ENCODE results near the gene TAF11L7.
"Not testable (repeated sequence)": the region's sequence is repeated elsewhere in the genome, so short reads cannot be mapped to it uniquely, and the experiment has no call there.

The TAF11L7 gene

GRCh38 chr5:17620627-17621026 lies 35.1 kb upstream of the TAF11L7 start:
- Histone ChIP-seq H2BK120ac (ENCODE audit: low read depth, low read length) (no peak overlapping the region), H3K14ac (ENCODE audit: low read length in 2 of 2) (no peak overlapping the region), H3K27ac (ENCODE audit: low read length, poor library complexity, severe bottlenecking) (no peak overlapping the region), H3K27me3 (ENCODE audit: control insufficient read depth in 1 of 2, insufficient read depth in 1 of 2, low read length in 2 of 2) (no peaks in the 10 kb centered on the region), H4K8ac (ENCODE audit: low read length) (no peak overlapping the region), H2BK5ac (ENCODE audit: low read depth, low read length, poor library complexity, severe bottlenecking) (no peak overlapping the region), H3K79me1 (replicated peaks; ENCODE audit: low read length, poor library complexity, severe bottlenecking) (no peaks in the 10 kb centered on the region), H3K9ac (ENCODE audit: low read length) (no peak overlapping the region), H3K23ac (ENCODE audit: low read length in 2 of 2) (no peak overlapping the region), H2BK15ac (ENCODE audit: low read depth, poor library complexity, severe bottlenecking) (no peak overlapping the region), H2AFZ (ENCODE audit: low read depth, low read length) (no peak overlapping the region), H3K4me1 (ENCODE audit: control insufficient read depth, insufficient read depth, low read depth, low read length) (no peaks in the 10 kb centered on the region), H4K91ac (ENCODE audit: low read length) (no peak overlapping the region), H2AK5ac (ENCODE audit: low read length, severe bottlenecking) (no peak overlapping the region), H3K36me3 (ENCODE audit: control insufficient read depth in 1 of 2, insufficient read depth in 2 of 2, low read depth in 1 of 2, low read length in 2 of 2) (no peaks in the 10 kb centered on the region), H2BK12ac (ENCODE audit: low read length in 2 of 2) (no peak overlapping the region), H3K4me2 (ENCODE audit: low read length, poor library complexity, severe bottlenecking) (no peak overlapping the region), H3K9me3 (ENCODE audit: control insufficient read depth, low read length) (no peaks in the 10 kb centered on the region), H3K4ac (ENCODE audit: low read depth in 1 of 2, low read length in 2 of 2) (no peak overlapping the region), H3K4me3 (ENCODE audit: insufficient read depth in 1 of 2, low read depth in 1 of 2, low read length in 2 of 2) (no peak overlapping the region), H3K18ac (ENCODE audit: low read depth in 1 of 2, low read length in 2 of 2) (no peak overlapping the region)
- DNase-seq: no peak
- 57% methylated on average over 17 of the region's 17 CpGs for WGBS

GRCh38 chr5:17619354-17619753 lies 33.8 kb upstream of the TAF11L7 start:
- no peak for DNase-seq
- Histone ChIP-seq H3K9ac (ENCODE audit: low read length) (no peak overlapping the region), H3K4me3 (ENCODE audit: insufficient read depth in 1 of 2, low read depth in 1 of 2, low read length in 2 of 2) (no peak overlapping the region), H2BK12ac (ENCODE audit: low read length in 2 of 2) (no peak overlapping the region), H2BK120ac (ENCODE audit: low read depth, low read length) (no peak overlapping the region), H3K27me3 (ENCODE audit: control insufficient read depth in 1 of 2, insufficient read depth in 1 of 2, low read length in 2 of 2) (no peaks in the 10 kb centered on the region), H3K4me1 (ENCODE audit: control insufficient read depth, insufficient read depth, low read depth, low read length) (no peaks in the 10 kb centered on the region), H3K36me3 (ENCODE audit: control insufficient read depth in 1 of 2, insufficient read depth in 2 of 2, low read depth in 1 of 2, low read length in 2 of 2) (no peaks in the 10 kb centered on the region), H3K23ac (ENCODE audit: low read length in 2 of 2) (no peak overlapping the region), H3K14ac (ENCODE audit: low read length in 2 of 2) (no peak overlapping the region), H4K91ac (ENCODE audit: low read length) (no peak overlapping the region), H3K18ac (ENCODE audit: low read depth in 1 of 2, low read length in 2 of 2) (no peak overlapping the region), H3K9me3 (ENCODE audit: control insufficient read depth, low read length) (no peaks in the 10 kb centered on the region), H3K4ac (ENCODE audit: low read depth in 1 of 2, low read length in 2 of 2) (no peak overlapping the region), H2BK5ac (ENCODE audit: low read depth, low read length, poor library complexity, severe bottlenecking) (no peak overlapping the region), H2AK5ac (ENCODE audit: low read length, severe bottlenecking) (no peak overlapping the region), H2AFZ (ENCODE audit: low read depth, low read length) (no peak overlapping the region), H3K4me2 (ENCODE audit: low read length, poor library complexity, severe bottlenecking) (no peak overlapping the region), H3K27ac (ENCODE audit: low read length, poor library complexity, severe bottlenecking) (no peak overlapping the region), H2BK15ac (ENCODE audit: low read depth, poor library complexity, severe bottlenecking) (no peak overlapping the region), H4K8ac (ENCODE audit: low read length) (no peak overlapping the region), H3K79me1 (replicated peaks; ENCODE audit: low read length, poor library complexity, severe bottlenecking) (no peaks in the 10 kb centered on the region)
- WGBS: 86% methylated on average over 3 of the region's 3 CpGs

GRCh38 chr5:17614872-17615605 lies 29.5 kb upstream of the TAF11L7 start:
- H4K8ac ChIP-seq (ENCODE audit: low read length): no peak overlapping the region
- H3K14ac ChIP-seq (ENCODE audit: low read length in 2 of 2): no peak overlapping the region
- H3K27me3 ChIP-seq (ENCODE audit: control insufficient read depth in 1 of 2, insufficient read depth in 1 of 2, low read length in 2 of 2): no peaks in the 10 kb centered on the region
- H3K4me2 ChIP-seq (ENCODE audit: low read length, poor library complexity, severe bottlenecking): no peak overlapping the region
- no peaks in the 10 kb centered on the region for H3K9me3 ChIP-seq (ENCODE audit: control insufficient read depth, low read length)
- H3K36me3 ChIP-seq (ENCODE audit: control insufficient read depth in 1 of 2, insufficient read depth in 2 of 2, low read depth in 1 of 2, low read length in 2 of 2): no peaks in the 10 kb centered on the region
- no peak overlapping the region for H3K4ac ChIP-seq (ENCODE audit: low read depth in 1 of 2, low read length in 2 of 2)
- H3K18ac ChIP-seq (ENCODE audit: low read depth in 1 of 2, low read length in 2 of 2): no peak overlapping the region
- H4K91ac ChIP-seq (ENCODE audit: low read length): peak overlapping the region; percentile 39
- H3K79me1 ChIP-seq (replicated peaks; ENCODE audit: low read length, poor library complexity, severe bottlenecking): no peaks in the 10 kb centered on the region
- H2BK5ac ChIP-seq (ENCODE audit: low read depth, low read length, poor library complexity, severe bottlenecking): no peak overlapping the region
- no peak overlapping the region for H2BK120ac ChIP-seq (ENCODE audit: low read depth, low read length)
- no peak overlapping the region for H3K9ac ChIP-seq (ENCODE audit: low read length)
- H3K27ac ChIP-seq (ENCODE audit: low read length, poor library complexity, severe bottlenecking): no peak overlapping the region
- H3K23ac ChIP-seq (ENCODE audit: low read length in 2 of 2): no peak overlapping the region
- H2BK15ac ChIP-seq (ENCODE audit: low read depth, poor library complexity, severe bottlenecking): no peak overlapping the region
- no peak overlapping the region for H2AFZ ChIP-seq (ENCODE audit: low read depth, low read length)
- no peak for DNase-seq
- H3K4me1 ChIP-seq (ENCODE audit: control insufficient read depth, insufficient read depth, low read depth, low read length): no peaks in the 10 kb centered on the region
- WGBS: 87% methylated on average over 16 of the region's 17 CpGs
- H3K4me3 ChIP-seq (ENCODE audit: insufficient read depth in 1 of 2, low read depth in 1 of 2, low read length in 2 of 2): no peak overlapping the region
- no peak overlapping the region for H2AK5ac ChIP-seq (ENCODE audit: low read length, severe bottlenecking)
- H2BK12ac ChIP-seq (ENCODE audit: low read length in 2 of 2): no peak overlapping the region

DNA sequence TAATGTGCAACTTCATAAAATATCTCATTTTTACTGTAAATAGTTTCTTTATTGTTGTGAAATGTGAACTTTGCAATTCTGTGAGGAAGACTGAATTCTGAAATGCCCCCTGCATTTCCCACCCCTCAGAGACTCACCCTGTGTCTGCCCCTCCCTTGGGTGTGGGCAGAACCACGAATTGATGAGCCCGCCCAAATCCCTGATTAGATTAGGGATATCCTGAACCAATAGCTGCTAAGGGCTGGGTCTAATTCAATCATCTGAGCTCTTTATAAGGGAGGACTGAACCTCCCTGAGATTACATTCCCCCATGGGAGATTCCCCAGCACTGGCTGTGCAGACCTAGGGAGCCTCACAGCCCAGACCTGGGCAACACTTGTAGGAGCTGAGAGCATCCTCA lies 24.5 kb upstream of the TAF11L7 start, which contains the start of gene TAF11L12:
TAF11L12 (plus strand) TSS at position 301 of the 400 bp plus-strand sequence.
- not testable (repeated sequence) for H2BK5ac ChIP-seq (ENCODE audit: low read depth, low read length, poor library complexity, severe bottlenecking); H4K8ac ChIP-seq (ENCODE audit: low read length); DNase-seq; H3K4me3 ChIP-seq (ENCODE audit: insufficient read depth in 1 of 2, low read depth in 1 of 2, low read length in 2 of 2); H2AK5ac ChIP-seq (ENCODE audit: low read length, severe bottlenecking); H2BK120ac ChIP-seq (ENCODE audit: low read depth, low read length); H3K27me3 ChIP-seq (ENCODE audit: control insufficient read depth in 1 of 2, insufficient read depth in 1 of 2, low read length in 2 of 2); H3K18ac ChIP-seq (ENCODE audit: low read depth in 1 of 2, low read length in 2 of 2); H3K4me1 ChIP-seq (ENCODE audit: control insufficient read depth, insufficient read depth, low read depth, low read length); H3K14ac ChIP-seq (ENCODE audit: low read length in 2 of 2); H3K79me1 ChIP-seq (replicated peaks; ENCODE audit: low read length, poor library complexity, severe bottlenecking); H2AFZ ChIP-seq (ENCODE audit: low read depth, low read length); H3K4me2 ChIP-seq (ENCODE audit: low read length, poor library complexity, severe bottlenecking); H4K91ac ChIP-seq (ENCODE audit: low read length); H3K9ac ChIP-seq (ENCODE audit: low read length); H3K36me3 ChIP-seq (ENCODE audit: control insufficient read depth in 1 of 2, insufficient read depth in 2 of 2, low read depth in 1 of 2, low read length in 2 of 2); H2BK12ac ChIP-seq (ENCODE audit: low read length in 2 of 2); H3K27ac ChIP-seq (ENCODE audit: low read length, poor library complexity, severe bottlenecking); H3K23ac ChIP-seq (ENCODE audit: low read length in 2 of 2); H2BK15ac ChIP-seq (ENCODE audit: low read depth, poor library complexity, severe bottlenecking); H3K4ac ChIP-seq (ENCODE audit: low read depth in 1 of 2, low read length in 2 of 2); H3K9me3 ChIP-seq (ENCODE audit: control insufficient read depth, low read length)
- 81% methylated on average over 2 of the region's 2 CpGs for WGBS
